ENCODE measurements around the gene TAF11L14.

Gene TAF11L14

GRCh38 chr5:17655921-17656320 lies 21.7 kb downstream of the TAF11L14 start:
- DNase-seq (ENCODE audit: extremely low read depth, insufficient read length): no peak
- TF ChIP-seq CTCF (IDR thresholded peaks at IDR 0.05; ENCODE audit: insufficient read depth, low read length, poor library complexity, severe bottlenecking): no peak
- Histone ChIP-seq H3K4me3 (replicated peaks; ENCODE audit: low read depth, low read length) (no peak overlapping the region), H3K27me3 (replicated peaks; ENCODE audit: control insufficient read depth, insufficient read depth, low read length) (no peaks in the 10 kb centered on the region), H3K36me3 (ENCODE audit: control insufficient read depth, insufficient read depth, low read length) (no peaks in the 10 kb centered on the region)

- DNase-seq (ENCODE audit: extremely low read depth, insufficient read length): no peak
- Histone ChIP-seq H3K27me3 (replicated peaks; ENCODE audit: control insufficient read depth, insufficient read depth, low read length) (no peaks in the 10 kb centered on the region), H3K4me3 (replicated peaks; ENCODE audit: low read depth, low read length) (no peak overlapping the region), H3K36me3 (ENCODE audit: control insufficient read depth, insufficient read depth, low read length) (no peaks in the 10 kb centered on the region)
- TF ChIP-seq CTCF (IDR thresholded peaks at IDR 0.05; ENCODE audit: insufficient read depth, low read length, poor library complexity, severe bottlenecking): no peak
Measured at GRCh38 chr5:17663182-17663581, 28.9 kb downstream of the TAF11L14 start.

- TF ChIP-seq CTCF (IDR thresholded peaks at IDR 0.05; ENCODE audit: insufficient read depth, low read length, poor library complexity, severe bottlenecking): no peak
- H3K4me3 ChIP-seq (replicated peaks; ENCODE audit: low read depth, low read length): no peak overlapping the region
- no peaks in the 10 kb centered on the region for H3K27me3 ChIP-seq (replicated peaks; ENCODE audit: control insufficient read depth, insufficient read depth, low read length)
- no peaks in the 10 kb centered on the region for H3K36me3 ChIP-seq (ENCODE audit: control insufficient read depth, insufficient read depth, low read length)
- DNase-seq (ENCODE audit: extremely low read depth, insufficient read length): no peak
Measured at GRCh38 chr5:17665836-17666235, 31.6 kb downstream of the TAF11L14 start.

- Histone ChIP-seq H3K4me3 (replicated peaks; ENCODE audit: low read depth, low read length) (no peak overlapping the region), H3K36me3 (ENCODE audit: control insufficient read depth, insufficient read depth, low read length) (no peaks in the 10 kb centered on the region), H3K27me3 (replicated peaks; ENCODE audit: control insufficient read depth, insufficient read depth, low read length) (no peaks in the 10 kb centered on the region)
- no peak for DNase-seq (ENCODE audit: extremely low read depth, insufficient read length)
- TF ChIP-seq CTCF (IDR thresholded peaks at IDR 0.05; ENCODE audit: insufficient read depth, low read length, poor library complexity, severe bottlenecking): no peak
Measured at GRCh38 chr5:17666726-17667235, 32.5 kb downstream of the TAF11L14 start.

- TF ChIP-seq CTCF (IDR thresholded peaks at IDR 0.05; ENCODE audit: insufficient read depth, low read length, poor library complexity, severe bottlenecking): no peak
- DNase-seq (ENCODE audit: extremely low read depth, insufficient read length): no peak
- H3K27me3 ChIP-seq (replicated peaks; ENCODE audit: control insufficient read depth, insufficient read depth, low read length): no peaks in the 10 kb centered on the region
- H3K36me3 ChIP-seq (ENCODE audit: control insufficient read depth, insufficient read depth, low read length): no peaks in the 10 kb centered on the region
- no peak overlapping the region for H3K4me3 ChIP-seq (replicated peaks; ENCODE audit: low read depth, low read length)
Measured at GRCh38 chr5:17670353-17670752, 36.1 kb downstream of the TAF11L14 start.

- Histone ChIP-seq H3K27me3 (replicated peaks; ENCODE audit: control insufficient read depth, insufficient read depth, low read length) (no peaks in the 10 kb centered on the region), H3K36me3 (ENCODE audit: control insufficient read depth, insufficient read depth, low read length) (no peaks in the 10 kb centered on the region), H3K4me3 (replicated peaks; ENCODE audit: low read depth, low read length) (no peak overlapping the region)
- TF ChIP-seq CTCF (IDR thresholded peaks at IDR 0.05; ENCODE audit: insufficient read depth, low read length, poor library complexity, severe bottlenecking): no peak
- DNase-seq (ENCODE audit: extremely low read depth, insufficient read length): no peak
Measured at GRCh38 chr5:17678751-17679324, 44.6 kb downstream of the TAF11L14 start.

Data from GM06990 (cell line).